NCI-H526 treated with DMSO at 0.1 percent for 48 hours (cell line): ENCODE results near the gene FJX1.
"Not testable (repeated sequence)": the region's sequence is repeated elsewhere in the genome, so short reads cannot be mapped to it uniquely, and the experiment has no call there.

Experiments
- DNase-seq: peaks from one replicate; lab custom pipeline; 2025; lab: John Stamatoyannopoulos, UW

Gene FJX1

DNA sequence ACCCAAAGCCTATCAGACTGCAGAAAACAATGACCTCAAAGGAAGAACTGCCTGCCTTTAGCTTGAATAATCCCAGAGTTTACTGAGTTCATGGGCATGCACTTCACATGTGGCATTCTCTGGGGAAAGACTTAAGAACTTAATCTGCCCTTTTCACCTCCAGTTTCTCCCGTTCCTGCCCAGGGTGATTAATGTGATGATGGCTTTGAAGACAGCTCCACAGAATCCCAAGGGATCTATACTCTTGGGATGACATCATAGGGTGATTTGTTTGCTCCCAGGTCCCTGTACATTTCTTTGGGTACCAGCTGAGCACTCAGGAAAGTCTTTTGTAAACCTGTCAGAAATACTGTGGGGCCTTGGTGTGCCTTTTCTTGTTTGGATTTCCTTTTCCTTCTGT lies 14.0 kb downstream of the FJX1 start:
- DNase-seq: no peak

DNA sequence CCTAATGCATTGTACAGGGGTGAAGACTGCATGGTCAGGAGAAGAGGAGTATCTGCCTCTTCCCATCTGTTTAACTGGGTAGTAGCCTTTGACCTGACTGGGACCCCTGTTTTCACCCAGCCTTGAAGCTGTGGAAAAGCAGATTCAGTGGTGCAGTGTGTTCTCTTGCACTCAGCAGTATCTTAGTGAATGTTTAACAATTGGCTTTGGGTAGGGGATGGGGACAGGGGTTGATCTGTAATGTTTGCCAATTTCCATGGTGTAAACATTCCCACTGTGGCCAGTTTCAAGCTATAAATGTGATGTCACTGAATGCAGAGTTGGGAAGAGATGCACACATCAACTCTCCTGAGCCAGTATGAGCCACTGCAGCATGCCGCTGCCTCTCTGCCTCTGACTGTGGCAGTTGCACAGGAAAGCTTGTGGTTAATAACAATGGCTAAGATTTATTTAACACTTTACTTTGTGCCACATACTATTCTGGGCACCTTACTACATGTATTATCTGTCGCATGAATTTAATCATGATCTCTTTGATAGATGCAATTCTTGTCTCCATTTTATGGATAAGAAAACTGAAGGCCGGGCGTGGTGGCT lies 15.7 kb downstream of the FJX1 start:
- no peak for DNase-seq

- DNase-seq: no peak
These were observed 17.7 kb downstream of the FJX1 start for GRCh38 chr11:35635933-35636332.

DNA sequence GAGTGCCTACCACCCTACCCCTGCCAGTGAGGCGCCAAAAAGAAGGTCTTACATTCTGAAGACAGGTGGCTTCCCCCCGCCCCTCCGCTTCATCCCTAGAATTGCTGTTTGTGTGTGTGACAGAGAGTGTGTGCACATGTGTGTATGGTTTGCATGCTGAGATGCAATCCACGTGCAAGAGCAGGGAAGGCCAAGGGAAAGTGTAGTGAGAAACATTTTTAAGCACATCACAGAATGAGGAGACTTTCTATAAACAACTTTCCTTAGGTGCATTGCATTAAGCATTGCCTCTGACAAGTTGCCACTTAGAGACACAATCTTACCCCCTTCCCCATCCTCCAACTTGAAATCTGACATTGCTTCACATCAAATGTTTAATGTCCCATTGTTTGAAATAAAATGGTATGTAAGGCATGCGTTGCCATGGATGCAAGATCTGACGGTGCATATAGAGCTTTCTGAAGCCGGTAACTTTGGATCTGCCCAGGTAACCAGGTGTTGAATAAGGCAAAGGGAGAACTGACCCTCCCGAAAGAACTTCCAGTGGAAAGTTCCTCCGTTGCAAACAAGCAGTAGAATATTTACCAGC lies 21.4 kb downstream of the FJX1 start:
- no peak for DNase-seq

- DNase-seq: no peak
These were observed 23.1 kb downstream of the FJX1 start for GRCh38 chr11:35641171-35641897.

DNA sequence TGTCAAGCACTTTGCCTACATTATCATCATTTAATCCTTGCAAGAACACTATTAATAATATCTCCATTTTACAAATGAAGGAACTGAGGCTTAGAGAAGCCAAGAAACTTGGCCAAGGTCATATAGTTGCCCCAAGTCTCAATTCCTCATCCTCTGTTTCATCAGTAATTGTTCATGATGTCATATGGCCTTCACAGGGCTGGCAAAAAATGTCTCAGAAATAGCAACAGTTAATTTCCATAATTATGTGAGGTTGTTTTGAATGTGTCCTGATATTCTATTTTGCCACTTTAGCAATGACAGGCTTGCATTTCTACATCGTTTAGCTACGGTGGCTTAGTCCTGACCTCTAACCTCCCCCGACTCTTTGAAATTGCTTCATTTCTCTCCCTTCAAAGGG lies 23.7 kb downstream of the FJX1 start:
- no peak for DNase-seq

DNA sequence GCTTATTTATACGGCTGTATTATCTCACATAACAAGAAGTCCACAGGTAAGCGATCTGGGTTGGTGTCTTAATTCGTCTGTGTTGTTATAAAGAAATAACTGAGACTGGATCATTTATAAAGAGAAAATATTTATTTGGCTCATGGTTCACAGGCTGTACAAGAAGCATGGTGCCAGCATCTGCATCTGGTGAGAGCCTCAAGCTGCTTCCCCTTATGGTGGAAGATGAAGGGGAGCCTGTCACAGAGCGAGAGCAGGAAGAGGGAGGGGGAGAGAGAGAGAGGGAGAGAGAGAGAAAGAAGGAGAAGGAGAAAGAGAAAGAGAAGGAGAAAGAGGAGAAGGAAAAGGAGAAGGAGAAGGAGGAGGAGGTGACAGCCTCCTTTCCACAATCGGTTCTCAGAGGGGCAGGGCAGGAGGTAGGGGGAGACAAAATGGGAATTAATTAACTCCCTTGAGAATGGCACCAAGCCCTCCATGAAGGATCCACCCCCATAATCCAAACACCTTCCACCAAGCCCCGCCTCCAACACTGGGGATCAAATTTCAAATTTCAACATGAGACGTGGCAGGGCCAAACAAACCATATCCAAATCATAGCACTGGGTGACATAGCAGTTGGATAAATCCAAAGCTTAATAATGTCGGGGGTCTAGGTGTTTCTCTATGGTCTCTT lies 29.3 kb downstream of the FJX1 start:
- DNase-seq: peak; percentile 19

DNA sequence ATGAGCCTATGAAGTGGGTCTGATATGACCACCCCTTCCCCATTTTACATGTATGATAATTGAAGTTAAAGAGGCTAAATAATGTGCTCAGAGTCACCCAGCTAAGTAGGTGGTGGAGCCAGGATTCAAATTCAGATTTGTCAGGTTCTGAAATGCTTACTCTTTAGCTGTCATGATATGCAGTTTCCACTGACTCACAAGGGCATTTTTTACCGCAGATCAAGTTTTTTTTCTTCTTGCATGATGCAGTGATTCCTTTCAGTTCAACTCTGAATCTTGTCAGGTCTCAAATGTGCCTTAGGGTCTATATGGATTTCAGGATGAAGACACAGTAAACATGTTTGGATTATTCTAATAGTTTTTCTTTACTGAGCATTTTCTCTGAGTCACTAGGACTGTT lies 31.7 kb downstream of the FJX1 start:
- DNase-seq: no peak

DNA sequence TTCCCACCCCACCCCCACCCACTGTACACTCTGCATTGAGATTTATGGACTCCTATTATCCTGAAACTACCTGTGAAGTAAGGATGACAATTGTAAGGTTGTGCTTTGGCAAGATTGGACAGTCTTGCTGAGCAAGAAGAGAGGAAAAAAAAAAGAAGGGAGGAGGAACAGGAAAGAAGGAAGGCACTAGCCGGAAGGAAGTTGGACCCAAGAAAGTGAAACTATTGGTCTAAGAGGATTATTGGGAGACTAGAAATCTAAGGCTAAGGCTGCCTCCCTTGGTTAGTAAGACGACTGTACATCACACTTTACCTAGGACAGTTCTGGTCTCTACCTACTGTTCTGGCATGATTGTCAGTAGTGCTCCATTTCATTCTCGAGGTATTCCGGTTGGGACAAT lies 32.2 kb downstream of the FJX1 start:
- no peak for DNase-seq

- DNase-seq: no peak
These were observed 33.0 kb downstream of the FJX1 start for GRCh38 chr11:35651263-35651662.

DNA sequence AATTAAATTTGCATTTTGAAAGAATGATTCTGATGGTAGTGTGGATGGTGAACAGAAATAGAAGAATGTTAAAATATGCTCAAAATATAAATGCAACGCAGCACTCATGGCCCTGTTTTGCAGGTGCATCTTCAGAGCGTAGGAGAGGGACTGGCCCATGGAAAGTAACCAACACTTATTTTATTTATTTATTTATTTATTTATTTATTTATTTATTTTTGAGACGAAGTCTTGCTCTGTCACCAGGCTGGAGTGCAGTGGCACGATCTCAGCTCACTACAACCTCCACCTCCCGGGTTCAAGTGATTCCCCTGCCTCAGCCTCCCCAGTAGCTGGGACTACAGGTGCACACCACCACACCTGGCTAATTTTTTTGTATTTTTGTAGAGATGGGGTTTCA lies 34.5 kb downstream of the FJX1 start:
- DNase-seq: not testable (repeated sequence)

DNA sequence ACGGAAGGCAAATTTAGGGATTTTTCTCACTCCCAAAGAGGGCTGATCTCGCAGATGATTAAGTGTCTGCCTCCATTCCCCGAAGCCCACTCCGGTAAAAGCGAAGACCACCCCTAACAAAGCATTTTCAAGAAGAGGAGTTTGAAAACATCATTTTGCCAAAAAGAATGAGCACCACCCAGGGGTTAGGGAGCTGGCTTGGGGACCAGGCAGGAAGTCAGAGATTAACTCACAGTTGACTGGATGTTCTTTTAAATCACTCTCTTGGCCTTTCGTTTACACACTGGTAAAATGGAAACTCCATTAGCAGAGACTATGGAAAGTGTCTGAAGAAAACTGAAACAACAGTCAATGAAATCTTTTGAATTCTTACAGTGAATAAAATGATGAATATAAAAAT lies 36.5 kb downstream of the FJX1 start:
- DNase-seq: no peak

GRCh38 chr11:35655254-35655653 lies 37.0 kb downstream of the FJX1 start:
- no peak for DNase-seq

GRCh38 chr11:35655856-35656255 lies 37.6 kb downstream of the FJX1 start:
- DNase-seq: no peak

DNA sequence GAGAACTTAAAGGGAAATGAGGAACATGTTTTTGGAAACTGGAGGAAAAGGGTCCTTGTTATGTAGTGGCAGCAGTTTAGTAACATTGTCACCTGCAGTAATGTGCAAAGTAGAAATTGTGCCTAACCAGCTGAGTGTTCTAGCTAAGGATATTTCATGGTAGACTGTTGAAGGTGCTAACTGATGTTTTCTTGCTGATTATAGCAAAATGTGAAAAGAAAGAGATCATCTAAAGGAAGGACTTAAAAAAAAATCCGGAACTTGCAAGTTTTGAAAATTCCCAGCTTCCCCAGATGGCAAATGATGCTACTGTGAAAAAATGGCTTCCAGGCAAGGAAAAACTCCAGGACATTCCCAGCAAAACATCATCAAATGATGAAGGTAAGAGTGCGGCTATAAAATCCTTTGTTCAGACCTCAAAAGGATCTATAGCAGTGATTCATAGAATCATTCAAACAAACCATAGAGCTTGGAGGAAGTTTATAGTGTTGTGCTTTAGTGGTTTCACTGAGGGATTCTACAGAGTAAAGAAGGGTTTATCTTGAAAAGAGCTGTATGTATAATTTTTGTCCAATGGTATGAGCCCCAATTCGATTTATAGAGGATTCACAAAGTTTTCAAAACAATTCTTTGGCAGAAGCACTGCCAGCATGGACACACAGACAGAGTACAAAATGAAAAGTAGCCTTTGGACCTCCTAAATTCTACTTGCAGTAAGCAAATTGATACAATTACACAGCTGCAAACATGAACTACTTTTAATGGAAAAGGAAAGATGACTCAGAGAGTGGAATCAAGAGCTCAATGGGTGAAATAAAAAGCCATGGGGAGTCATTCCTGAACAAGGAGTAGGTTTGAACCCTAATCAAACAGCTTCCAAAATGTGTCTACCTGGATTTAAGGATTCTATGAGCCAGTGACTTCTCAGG lies 40.0 kb downstream of the FJX1 start:
- no peak for DNase-seq

DNA sequence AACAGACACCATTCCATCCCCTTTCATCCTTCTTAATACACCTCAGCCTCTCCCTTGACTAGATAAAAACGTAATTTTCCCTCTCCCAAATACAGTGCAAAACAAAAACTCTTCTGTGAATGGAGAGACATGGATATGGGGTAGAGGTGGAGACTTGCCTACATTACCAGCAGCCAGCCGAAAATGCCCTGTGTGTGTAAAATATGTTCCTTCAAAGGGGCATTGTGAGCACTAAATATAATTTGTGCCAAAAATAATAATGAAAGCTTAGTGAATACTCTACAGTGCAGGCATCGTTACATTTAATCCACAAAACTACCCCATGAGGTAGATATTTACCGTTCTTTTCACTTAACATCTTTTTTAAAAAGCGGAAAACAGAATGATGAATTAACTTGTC lies 43.3 kb downstream of the FJX1 start:
- DNase-seq: no peak

DNA sequence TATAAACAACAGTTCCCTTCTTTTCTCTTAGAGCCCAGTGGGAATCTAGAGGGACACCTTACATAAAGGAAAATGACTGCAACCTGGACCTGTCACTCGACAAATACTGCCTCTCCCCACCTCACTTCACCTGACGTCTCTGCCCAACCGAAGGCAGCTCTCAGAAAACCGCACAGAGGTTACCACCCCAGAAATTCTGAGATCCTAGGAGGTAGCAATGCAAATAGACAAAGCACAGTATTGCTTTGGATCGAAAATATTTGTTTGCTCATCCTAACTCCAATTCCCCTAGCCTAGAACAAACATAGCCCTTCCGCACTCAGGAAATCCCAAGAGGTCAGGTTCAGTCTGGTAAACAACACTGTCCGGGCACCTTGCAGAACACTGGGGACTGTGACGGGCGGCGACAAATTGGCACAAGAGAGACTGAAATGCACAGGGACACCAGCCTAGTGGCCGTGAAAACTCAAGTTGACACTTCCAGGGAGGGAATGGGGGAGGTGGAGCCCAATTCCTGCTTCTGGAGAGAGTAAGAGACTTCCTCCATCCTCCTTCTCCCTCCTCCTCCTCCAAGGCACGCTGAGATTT lies 43.9 kb downstream of the FJX1 start:
- DNase-seq: peak; percentile 79

- peak; percentile 79 for DNase-seq
These were observed 44.6 kb downstream of the FJX1 start, which contains the start of gene TRIM44 for GRCh38 chr11:35662649-35663407. TRIM44 (plus strand) TSS chr11:35662775; CDS start chr11:35663112, 337 bp downstream.

DNA sequence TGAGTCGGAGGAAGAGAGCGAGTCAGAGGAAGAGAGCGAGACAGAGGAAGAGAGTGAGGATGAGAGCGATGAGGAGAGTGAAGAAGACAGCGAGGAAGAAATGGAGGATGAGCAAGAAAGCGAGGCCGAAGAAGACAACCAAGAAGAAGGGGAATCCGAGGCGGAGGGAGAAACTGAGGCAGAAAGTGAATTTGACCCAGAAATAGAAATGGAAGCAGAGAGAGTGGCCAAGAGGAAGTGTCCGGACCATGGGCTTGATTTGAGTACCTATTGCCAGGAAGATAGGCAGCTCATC lies 45.1 kb downstream of the FJX1 start:
- no peak for DNase-seq

DNA sequence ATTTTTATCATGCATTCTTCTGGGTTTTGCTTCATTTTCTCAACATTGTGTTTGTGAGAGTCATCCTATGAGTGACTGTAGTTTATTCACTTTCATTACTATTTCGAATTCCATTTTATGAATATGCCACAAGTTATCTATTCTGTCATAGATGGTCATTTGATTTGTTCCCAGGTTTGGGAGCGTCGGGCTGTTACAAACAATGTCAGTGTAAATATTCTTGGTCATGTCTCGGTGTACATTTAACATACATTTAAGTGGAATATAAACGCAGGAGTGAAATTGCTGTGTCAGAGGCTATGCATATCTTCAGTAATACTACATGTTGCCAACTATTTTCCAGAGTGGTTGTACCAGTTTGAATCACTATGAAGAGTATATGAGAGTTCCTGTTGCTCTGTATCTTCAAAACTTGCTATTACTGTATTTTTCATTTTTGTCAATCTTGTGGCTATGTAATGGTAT lies 46.7 kb downstream of the FJX1 start:
- DNase-seq: no peak

DNA sequence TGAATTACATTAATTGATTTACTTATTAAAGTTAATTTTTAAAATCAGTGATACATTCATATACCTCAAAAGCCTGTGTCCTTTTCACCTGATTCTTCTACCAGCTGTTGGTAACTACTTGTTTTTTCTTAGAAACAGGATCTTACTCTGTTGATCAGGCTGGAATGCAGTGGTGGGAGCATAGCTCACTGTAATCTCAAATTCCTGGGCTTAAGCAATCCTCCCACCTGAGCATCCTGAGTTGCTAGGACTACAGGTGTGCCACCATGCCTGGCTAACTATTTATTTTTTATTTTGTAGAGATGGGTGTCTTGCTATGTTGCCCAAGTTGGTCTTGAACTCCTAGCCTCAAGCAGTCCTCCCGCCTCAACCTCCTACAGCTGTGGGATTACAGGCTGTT lies 49.0 kb downstream of the FJX1 start:
- DNase-seq: no peak
